HL-60 (cell line): Measurements from ENCODE around the gene ENDOD1.

Experiments
- GABPA ChIP-seq: IDR thresholded peaks from 2 replicates; pipeline ENCODE4 v1.6.1; 2012; ENCODE audit warnings: low read depth
- POLR2AphosphoS5 ChIP-seq: IDR thresholded peaks from 2 replicates; pipeline ENCODE4 v1.6.1; 2012; ENCODE audit warnings: low read depth
- SPI1 ChIP-seq: IDR thresholded peaks from 2 replicates; pipeline ENCODE4 v1.6.1; 2012; ENCODE audit warnings: low read depth, mild to moderate bottlenecking, borderline replicate concordance
- TF ChIP-seq, protein P1 (sequence below): IDR thresholded peaks from one replicate; pipeline ENCODE4 v1.5.1; 2011; ENCODE audit warnings: low read length, control low read depth, inconsistent platforms; ENCODE audit not compliant: insufficient read depth

DNA sequence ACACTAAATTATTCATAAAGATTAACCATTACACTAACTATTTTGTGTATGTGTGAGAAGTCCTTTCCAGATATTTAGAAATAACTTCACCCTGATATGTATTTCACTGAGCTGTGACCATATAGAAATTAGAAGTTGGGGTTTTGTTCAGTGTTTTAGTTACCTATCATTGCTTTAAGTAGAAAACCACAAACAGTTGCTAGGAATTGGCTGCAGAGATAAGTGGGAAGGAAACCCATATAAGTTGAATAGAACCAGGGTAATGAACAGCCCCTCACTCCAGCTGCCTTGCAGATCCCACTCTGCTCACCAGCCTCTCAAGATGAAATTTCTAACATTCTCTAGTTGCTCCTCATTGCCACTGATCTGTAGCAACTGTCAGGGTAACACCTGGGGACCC lies 12.7 kb upstream of the ENDOD1 start:
- TF ChIP-seq, protein P1, sequence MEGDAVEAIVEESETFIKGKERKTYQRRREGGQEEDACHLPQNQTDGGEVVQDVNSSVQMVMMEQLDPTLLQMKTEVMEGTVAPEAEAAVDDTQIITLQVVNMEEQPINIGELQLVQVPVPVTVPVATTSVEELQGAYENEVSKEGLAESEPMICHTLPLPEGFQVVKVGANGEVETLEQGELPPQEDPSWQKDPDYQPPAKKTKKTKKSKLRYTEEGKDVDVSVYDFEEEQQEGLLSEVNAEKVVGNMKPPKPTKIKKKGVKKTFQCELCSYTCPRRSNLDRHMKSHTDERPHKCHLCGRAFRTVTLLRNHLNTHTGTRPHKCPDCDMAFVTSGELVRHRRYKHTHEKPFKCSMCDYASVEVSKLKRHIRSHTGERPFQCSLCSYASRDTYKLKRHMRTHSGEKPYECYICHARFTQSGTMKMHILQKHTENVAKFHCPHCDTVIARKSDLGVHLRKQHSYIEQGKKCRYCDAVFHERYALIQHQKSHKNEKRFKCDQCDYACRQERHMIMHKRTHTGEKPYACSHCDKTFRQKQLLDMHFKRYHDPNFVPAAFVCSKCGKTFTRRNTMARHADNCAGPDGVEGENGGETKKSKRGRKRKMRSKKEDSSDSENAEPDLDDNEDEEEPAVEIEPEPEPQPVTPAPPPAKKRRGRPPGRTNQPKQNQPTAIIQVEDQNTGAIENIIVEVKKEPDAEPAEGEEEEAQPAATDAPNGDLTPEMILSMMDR: no peak
- TF ChIP-seq POLR2AphosphoS5: no peak
- TF ChIP-seq GABPA: no peak
- TF ChIP-seq SPI1: no peak
